ENCODE results near the gene ALPK1.

The ALPK1 gene

GRCh38 chr4:112321776-112322684 is 24.9 kb downstream of the ALPK1 start:
- Histone ChIP-seq H3K27me3 (peaks cover 31% of the 10 kb centered on the region), H3K4me1 (peaks cover 7% of the 10 kb centered on the region; the same call in 1 of the 2 replicates), H3K36me3 (no peaks in the 10 kb centered on the region), H3K9me3 (no peaks in the 10 kb centered on the region), H3K4me3 (ENCODE audit: low read depth, low read length) (no peak overlapping the region)
- peak; percentile 69 for DNase-seq
- TF ChIP-seq CTCF (IDR thresholded peaks at IDR 0.05; ENCODE audit: low read depth, low read length), result peak; percentile 97

- Histone ChIP-seq H3K4me3 (ENCODE audit: low read depth, low read length) (no peak overlapping the region), H3K36me3 (no peaks in the 10 kb centered on the region), H3K9me3 (no peaks in the 10 kb centered on the region), H3K4me1 (peaks cover 7% of the 10 kb centered on the region; the same call in 1 of the 2 replicates), H3K27me3 (peaks cover 24% of the 10 kb centered on the region)
- no peak for TF ChIP-seq CTCF (IDR thresholded peaks at IDR 0.05; ENCODE audit: low read depth, low read length)
- DNase-seq, result no peak
Measured at GRCh38 chr4:112322866-112323265, 25.7 kb downstream of the ALPK1 start.

- no peak for TF ChIP-seq CTCF (IDR thresholded peaks at IDR 0.05; ENCODE audit: low read depth, low read length)
- no peak for DNase-seq
- Histone ChIP-seq H3K4me3 (ENCODE audit: low read depth, low read length) (no peak overlapping the region), H3K36me3 (no peaks in the 10 kb centered on the region), H3K9me3 (no peaks in the 10 kb centered on the region), H3K27me3 (peaks cover 4% of the 10 kb centered on the region; the same call in 1 of the 2 replicates), H3K4me1 (peaks cover 7% of the 10 kb centered on the region; the same call in 1 of the 2 replicates)
Measured at GRCh38 chr4:112325530-112325929, 28.4 kb downstream of the ALPK1 start.

- TF ChIP-seq CTCF (IDR thresholded peaks at IDR 0.05; ENCODE audit: low read depth, low read length), result peak; percentile 47
- no peak for DNase-seq
- no peaks in the 10 kb centered on the region for H3K36me3 ChIP-seq
- no peak overlapping the region for H3K4me3 ChIP-seq (ENCODE audit: low read depth, low read length)
- H3K4me1 ChIP-seq, result peaks cover 7% of the 10 kb centered on the region; the same call in 1 of the 2 replicates
- H3K27me3 ChIP-seq, result peaks cover 14% of the 10 kb centered on the region
- H3K9me3 ChIP-seq, result no peaks in the 10 kb centered on the region
Measured at GRCh38 chr4:112327965-112328733, 31.0 kb downstream of the ALPK1 start.

- Histone ChIP-seq H3K4me1 (peaks cover 7% of the 10 kb centered on the region; the same call in 1 of the 2 replicates), H3K4me3 (ENCODE audit: low read depth, low read length) (no peak overlapping the region), H3K9me3 (no peaks in the 10 kb centered on the region), H3K36me3 (no peaks in the 10 kb centered on the region), H3K27me3 (peaks cover 14% of the 10 kb centered on the region)
- DNase-seq, result no peak
- TF ChIP-seq CTCF (IDR thresholded peaks at IDR 0.05; ENCODE audit: low read depth, low read length), result no peak
Measured at GRCh38 chr4:112328734-112329130, 31.6 kb downstream of the ALPK1 start.

Data from BE2C (cell line).